Ovary (tissue), 9 donors: ENCODE results near the gene MTREX. TPM values are rescaled to one million over a fixed set of nuclear protein-coding genes. Genes with fewer than 3 reads are reported as not detected.
"Not testable (repeated sequence)": the region's sequence is repeated elsewhere in the genome, so short reads cannot be mapped to it uniquely, and the experiment has no call there.

Source experiments
- DNase-seq, 5 donors: peaks; one replicate each; pipeline ENCODE4 v3.0.0-alpha.2; 2019 to 2020
- H3K27ac ChIP-seq, 2 donors: fragments of 200-600 bp; one replicate each; pipeline versions ENCODE4 v1.5.1 to v1.8.0; 2019 to 2022
- H3K27me3 ChIP-seq: fragments of 200-600 bp; one replicate; pipeline ENCODE4 v1.8.0; 2022
- H3K36me3 ChIP-seq: fragments of 200-600 bp; sonication (generic); one replicate; pipeline ENCODE4 v1.5.1; 2019
- H3K4me1 ChIP-seq: one replicate; pipeline ENCODE4 v1.8.1; 2013; ENCODE audit warnings: mild to moderate bottlenecking, moderate library complexity; ENCODE audit not compliant: insufficient read depth
- H3K4me3 ChIP-seq: fragments of 200-600 bp; sonication (generic); one replicate; pipeline ENCODE4 v1.5.1; 2017
- H3K9me3 ChIP-seq, 2 donors: fragments of 200-600 bp in 1 of 2; sonication (generic) in 1 of 2; one replicate each; pipeline versions ENCODE4 v1.5.1 to v1.8.1; 2013 to 2019; ENCODE audit warnings: mild to moderate bottlenecking in 1 of 2, moderate library complexity in 1 of 2
- CTCF ChIP-seq, 3 donors: fragments of 450-650 bp in 2 of 3; fragments of 200-600 bp in 1 of 3; IDR thresholded peaks; one replicate each; pipeline versions ENCODE4 v1.5.1 to v1.8.0; 2016 to 2022; ENCODE audit warnings: antibody characterized with exemption in 3 of 3, mild to moderate bottlenecking in 1 of 3
- EP300 ChIP-seq: sonication (generic); formaldehyde crosslinking; IDR thresholded peaks from one replicate; pipeline ENCODE4 v1.6.1; 2017; ENCODE audit warnings: antibody characterized with exemption
- POLR2A ChIP-seq: fragments of 450-650 bp; IDR thresholded peaks from one replicate; pipeline ENCODE4 v1.6.1; 2017; ENCODE audit warnings: antibody characterized with exemption, mild to moderate bottlenecking, moderate library complexity
- WGBS, 3 donors: extraction: QIAGEN DNeasy Blood & Tissue Kit in 1 of 3; methylation state at CpG; one replicate each; pipeline versions ENCODE4 v1.1.5 to v1.1.7; 2013 to 2017; 5-methylcytosine and 5-hydroxymethylcytosine counted together
- intact Hi-C, 4 donors: fragments of 100-400 bp; cut with DNase I; formaldehyde crosslinking; loops; one replicate each; pipeline versions ENCODE4 v1.11.0 to v1.15.1; 2022 to 2023
- polyA plus RNA-seq, 2 donors: library from polyadenylated mRNA; stranded (reverse); fragments of 200-250 nt in 1 of 2; fragments of 350-450 nt in 1 of 2; fragmentation: Illumina TruSeq in 1 of 2; extraction: RNeasy Lipid Tissue Mini Kit (QIAGEN cat#74804) in 1 of 2; gene quantifications; one replicate each; pipeline ENCODE4 v1.2.3, GENCODE V29; 2013 to 2014
- total RNA-seq, 7 donors: library from RNA; depleted of rRNA in 2 of 7; stranded (reverse); fragments of >200 nt in 2 of 7; fragmentation: NEBNext Ultra II Directional in 3 of 7; extraction: Animal tissue kit (Norgen Biotek cat#: 25700) in 3 of 7; gene quantifications; one replicate each; pipeline versions ENCODE4 v1.1.0 to v1.2.4, GENCODE V29; 2016 to 2023
- donor health status: DM: no; HTN: no; CAD: no; lungs with moderate emphysema.
- donor health status: DM: no; HTN: no; CAD: no.
- donor health status: Bipolar disorder and iron deficiency.
- donor health status: DM: yes; HTN: yes; CAD: no.
- donor health status: DM: no; HTN: no; CAD: no.
- donor health status: DM: yes; HTN: yes; CAD: no.

MTREX gene
- total and polyA plus RNA-seq, 9 donors = 24.3 to 65.3 (median 62.1) TPM

DNA sequence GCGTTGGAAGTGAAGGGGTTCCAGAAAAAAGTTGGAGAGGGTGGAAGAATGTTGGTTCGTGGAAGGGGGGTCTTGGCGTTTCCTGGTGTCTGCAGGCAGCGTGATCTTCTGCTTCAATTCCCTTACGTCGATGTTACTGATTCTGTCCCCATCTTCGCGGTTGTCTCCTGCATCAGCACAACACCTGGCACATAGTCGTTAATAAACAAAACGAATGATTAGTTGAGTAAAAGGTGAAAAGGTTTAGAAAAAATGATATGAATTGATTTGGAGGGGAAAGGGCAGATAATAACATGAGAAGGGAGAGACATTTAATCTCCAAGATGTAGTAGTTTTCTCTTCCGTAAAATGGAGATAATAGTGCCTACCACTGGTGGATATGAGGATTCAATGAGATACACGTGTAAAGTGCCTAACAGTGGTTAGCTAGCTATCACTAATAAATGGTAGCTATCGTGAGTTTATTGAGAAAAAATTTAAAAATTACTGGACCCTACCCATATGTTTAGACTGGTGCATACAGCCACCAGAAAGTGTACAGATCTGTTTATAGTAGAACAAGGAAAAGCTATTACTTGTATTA, 556 bp downstream of the MTREX start:
- 0 to 1% (median 1%) methylated on average over 13 of the region's 13 CpGs for WGBS, 3 donors
- peak in 1 of 5 donors; percentile 9 for DNase-seq
- Histone ChIP-seq H3K27me3 (no peaks in the 10 kb centered on the region), H3K4me1 (peaks cover 5% of the 10 kb centered on the region), H3K4me3 (peak overlapping the region; percentile 62), H3K27ac (peak overlapping the region; percentile 90 to 96), H3K36me3 (no peaks in the 10 kb centered on the region), H3K9me3 (no peaks in the 10 kb centered on the region)
- intact Hi-C loops = no loop called here
- TF ChIP-seq CTCF (IDR thresholded peaks at IDR 0.05) = no peak
- no peak for TF ChIP-seq EP300
- TF ChIP-seq POLR2A = no peak

DNA sequence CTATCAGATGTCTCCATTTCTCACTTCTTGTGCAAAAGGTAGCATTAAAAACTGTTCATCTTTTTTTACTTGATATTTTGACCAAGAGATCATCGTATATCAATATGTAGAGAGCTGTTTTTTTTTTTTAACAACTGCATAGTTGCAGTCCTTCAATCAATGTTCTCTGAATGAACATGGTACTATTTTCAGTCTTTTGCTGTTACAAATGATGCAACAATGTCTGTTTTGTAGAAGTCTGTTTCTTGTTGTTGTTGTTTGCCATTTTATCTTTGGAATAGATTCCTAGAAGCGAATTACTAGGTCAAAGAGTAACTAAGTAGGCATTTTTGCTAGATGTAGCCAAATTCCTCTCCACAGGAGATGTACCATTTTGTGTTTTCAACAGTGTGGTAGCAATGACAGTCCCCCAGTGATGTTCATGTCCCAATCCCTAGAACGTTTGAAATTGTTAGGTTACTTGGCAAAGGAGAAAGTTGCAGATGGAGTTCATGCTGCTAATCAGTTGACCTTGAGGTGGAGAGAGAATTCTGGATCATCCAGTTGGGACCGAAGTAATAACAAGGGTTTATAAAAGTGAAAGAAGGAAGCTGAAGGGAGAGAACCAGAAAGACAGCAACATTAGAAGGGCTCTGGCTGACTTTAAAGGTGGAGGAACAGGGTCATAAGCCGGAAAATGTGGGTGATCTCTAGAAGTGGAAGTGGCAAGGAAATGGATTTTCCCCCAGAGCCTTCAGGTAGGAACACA, 6.3 kb downstream of the MTREX start:
- Histone ChIP-seq H3K27ac (no peak overlapping the region), H3K36me3 (no peaks in the 10 kb centered on the region), H3K4me3 (no peak overlapping the region), H3K9me3 (no peaks in the 10 kb centered on the region), H3K4me1 (peaks cover 6% of the 10 kb centered on the region), H3K27me3 (no peaks in the 10 kb centered on the region)
- intact Hi-C loops = no loop called here
- DNase-seq = no peak
- 34 to 55% (median 41%) methylated on average over 5 of the region's 5 CpGs for WGBS, 3 donors
- TF ChIP-seq POLR2A (no peak), EP300 (no peak), CTCF (IDR thresholded peaks at IDR 0.05) (no peak)

DNA sequence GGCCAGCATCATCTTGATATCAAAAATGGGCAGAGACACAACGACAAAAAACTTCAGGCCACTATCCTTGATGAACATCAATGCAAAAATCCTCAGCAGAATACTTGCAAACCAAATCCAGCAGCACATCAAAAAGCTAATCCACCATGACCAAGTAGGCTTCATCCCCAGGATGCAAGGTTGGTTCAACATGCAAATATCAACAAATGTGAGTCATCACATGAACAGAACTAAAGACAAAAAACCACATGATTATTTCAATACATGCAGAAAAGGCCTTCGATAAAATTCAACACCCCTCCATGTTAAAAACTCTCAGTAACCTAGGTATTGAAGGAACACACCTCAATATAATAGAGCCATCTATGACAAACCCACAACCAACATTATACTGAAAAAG, 8.5 kb downstream of the MTREX start:
- DNase-seq = no peak
- intact Hi-C loops = no loop called here
- TF ChIP-seq POLR2A (no peak), CTCF (IDR thresholded peaks at IDR 0.05) (no peak), EP300 (no peak)
- H3K4me1 ChIP-seq = peaks cover 6% of the 10 kb centered on the region
- WGBS, 3 donors = 96 to 98% (median 96%) methylated on average over 2 of the region's 2 CpGs
- no peak overlapping the region for H3K4me3 ChIP-seq
- no peaks in the 10 kb centered on the region for H3K9me3 ChIP-seq
- no peak overlapping the region for H3K27ac ChIP-seq
- no peaks in the 10 kb centered on the region for H3K27me3 ChIP-seq
- H3K36me3 ChIP-seq = no peaks in the 10 kb centered on the region

DNA sequence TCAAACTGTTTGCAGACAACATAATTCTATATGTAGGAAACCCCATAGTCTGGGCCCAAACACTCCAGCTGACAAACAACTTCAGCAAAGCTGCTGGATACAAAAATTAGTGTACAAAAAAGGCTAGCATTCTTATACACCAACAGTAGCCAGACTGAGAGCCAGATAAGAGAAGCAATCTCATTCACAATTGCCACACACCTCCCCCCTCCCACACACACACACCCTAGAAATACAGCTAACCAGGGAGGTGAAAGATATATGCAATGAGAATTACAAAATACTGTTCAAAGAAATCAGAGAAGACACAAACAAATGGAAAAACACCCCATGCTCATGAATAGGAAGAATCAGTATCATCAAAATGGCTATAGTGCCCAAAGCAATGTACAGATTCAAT, 9.0 kb downstream of the MTREX start:
- Histone ChIP-seq H3K36me3 (no peaks in the 10 kb centered on the region), H3K27ac (no peak overlapping the region), H3K4me1 (peaks cover 6% of the 10 kb centered on the region), H3K4me3 (no peak overlapping the region), H3K9me3 (no peaks in the 10 kb centered on the region), H3K27me3 (no peaks in the 10 kb centered on the region)
- intact Hi-C loops = no loop called here
- TF ChIP-seq CTCF (IDR thresholded peaks at IDR 0.05) (no peak), EP300 (no peak), POLR2A (no peak)
- no peak for DNase-seq

GRCh38 chr5:55318237-55318636, 10.4 kb downstream of the MTREX start:
- 96 to 99% (median 98%) methylated on average over 4 of the region's 4 CpGs for WGBS, 3 donors
- H3K4me3 ChIP-seq, H3K36me3 ChIP-seq, intact Hi-C loops, H3K4me1 ChIP-seq, DNase-seq, H3K27ac ChIP-seq, H3K27me3 ChIP-seq, H3K9me3 ChIP-seq: not testable (repeated sequence)
